NCI-H1694 treated with DMSO at 0.1 percent for 48 hours (cell line): ENCODE results near the gene TPST2.
"Not testable (repeated sequence)": the region's sequence is repeated elsewhere in the genome, so short reads cannot be mapped to it uniquely, and the experiment has no call there.

Source experiments
- DNase-seq: peaks from one replicate; lab custom pipeline; 2025; lab: John Stamatoyannopoulos, UW

TPST2 gene

DNA sequence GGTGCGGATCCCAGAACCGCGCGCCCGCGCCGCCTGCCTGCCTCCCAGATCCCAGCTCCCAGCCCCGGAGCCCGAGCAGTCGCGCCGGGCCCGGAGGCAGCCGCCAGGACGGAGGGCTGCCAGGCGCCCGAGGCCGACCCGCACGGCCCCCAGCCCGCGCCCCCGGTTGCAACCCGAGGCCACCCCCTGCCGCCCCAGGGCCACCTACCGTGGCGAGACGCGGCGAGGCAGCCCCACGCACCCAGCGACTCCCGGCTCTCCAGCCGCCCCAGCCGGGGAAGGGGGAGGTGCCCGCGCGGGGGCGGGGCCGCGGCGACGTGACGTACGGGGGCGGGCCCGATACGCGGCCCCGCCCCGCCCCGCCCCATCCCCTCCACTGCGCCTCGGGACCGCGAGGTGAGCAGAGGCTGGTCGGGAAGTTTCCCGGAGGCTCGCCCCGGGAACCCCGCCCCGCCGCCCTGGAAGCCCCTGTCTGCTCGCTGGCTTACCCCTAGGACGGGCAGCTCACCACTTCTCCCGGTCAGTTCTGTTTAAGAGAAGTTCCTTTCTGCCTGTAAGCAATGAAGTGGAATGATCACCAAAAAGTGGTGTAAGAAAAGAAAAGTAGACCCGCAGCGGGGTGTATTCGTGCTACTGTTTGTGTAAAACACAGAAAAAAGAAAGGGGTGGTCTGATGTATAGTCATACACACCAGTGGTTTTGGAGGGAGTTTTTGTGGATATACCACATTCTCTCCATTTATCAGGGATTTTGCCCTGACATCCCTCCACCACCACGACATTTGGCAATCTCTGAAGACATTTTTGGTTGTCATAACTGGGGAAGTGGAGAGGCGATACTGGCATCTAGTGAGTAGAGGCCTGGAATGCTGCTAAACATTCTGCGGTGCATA lies at the start of gene TPST2:
TSS of gene TPST2 (minus strand) at position 288 of the 892 bp plus-strand sequence. CDS start 48,502 bp downstream, outside the sequence.
- peak; percentile 27 for DNase-seq

DNA sequence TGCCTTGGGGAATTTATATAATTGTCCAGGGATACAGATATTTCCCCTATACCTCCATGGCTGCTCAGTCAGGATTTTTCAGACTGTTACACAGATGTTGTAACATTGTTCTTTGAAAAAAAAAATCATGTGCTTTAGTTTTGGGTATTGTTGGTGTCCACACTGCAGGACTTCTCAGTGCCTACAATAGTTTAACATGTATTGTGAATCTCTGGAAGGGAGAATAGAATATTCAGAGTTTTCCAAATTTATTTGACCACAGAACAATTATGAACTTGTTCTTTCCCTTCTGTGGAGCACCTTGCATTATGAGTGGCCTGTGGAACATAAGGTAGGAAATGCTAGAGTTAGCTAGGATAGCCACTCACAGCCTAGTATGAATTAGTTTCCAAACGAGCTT lies 46.4 kb upstream of the TPST2 start:
- no peak for DNase-seq

DNA sequence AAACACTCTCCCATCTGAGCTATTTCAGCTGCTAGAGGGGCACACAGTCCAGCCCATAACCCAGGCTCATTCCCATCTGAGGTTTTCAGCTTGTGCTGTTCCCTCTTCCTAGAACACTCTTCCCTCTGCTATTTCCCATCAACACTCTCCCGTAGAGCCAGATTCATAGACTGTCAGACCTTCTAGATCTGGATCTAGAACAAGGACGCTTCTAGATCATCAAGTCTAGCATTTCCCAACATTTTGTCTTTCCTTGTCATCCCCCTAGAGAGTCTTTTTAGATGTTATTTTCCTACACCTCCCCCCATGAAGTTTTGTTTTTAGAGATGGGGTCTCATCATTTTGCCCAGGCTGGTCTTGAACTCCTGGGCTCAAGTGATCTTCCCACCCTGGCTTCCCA lies 45.2 kb upstream of the TPST2 start:
- DNase-seq, result no peak

DNA sequence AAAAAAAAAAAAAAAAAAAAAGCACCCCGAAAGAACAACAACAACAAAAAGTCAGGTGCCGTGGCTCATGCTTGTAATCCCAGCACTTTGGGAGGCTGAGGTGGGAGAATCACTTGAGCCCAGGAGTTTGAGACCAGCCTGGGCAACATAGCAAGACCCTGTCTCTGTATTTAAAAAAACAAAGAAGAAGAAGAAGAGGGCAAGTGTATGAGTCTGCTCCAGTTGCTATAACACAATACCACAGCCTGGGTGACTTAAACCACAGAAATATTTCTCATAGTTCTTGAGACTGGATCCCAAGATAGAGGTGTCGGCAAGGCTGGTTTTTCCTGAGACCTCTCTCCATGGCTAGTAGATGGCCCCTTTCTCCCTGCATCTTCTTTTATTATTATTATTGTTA lies 44.3 kb upstream of the TPST2 start:
- DNase-seq, result no peak

DNA sequence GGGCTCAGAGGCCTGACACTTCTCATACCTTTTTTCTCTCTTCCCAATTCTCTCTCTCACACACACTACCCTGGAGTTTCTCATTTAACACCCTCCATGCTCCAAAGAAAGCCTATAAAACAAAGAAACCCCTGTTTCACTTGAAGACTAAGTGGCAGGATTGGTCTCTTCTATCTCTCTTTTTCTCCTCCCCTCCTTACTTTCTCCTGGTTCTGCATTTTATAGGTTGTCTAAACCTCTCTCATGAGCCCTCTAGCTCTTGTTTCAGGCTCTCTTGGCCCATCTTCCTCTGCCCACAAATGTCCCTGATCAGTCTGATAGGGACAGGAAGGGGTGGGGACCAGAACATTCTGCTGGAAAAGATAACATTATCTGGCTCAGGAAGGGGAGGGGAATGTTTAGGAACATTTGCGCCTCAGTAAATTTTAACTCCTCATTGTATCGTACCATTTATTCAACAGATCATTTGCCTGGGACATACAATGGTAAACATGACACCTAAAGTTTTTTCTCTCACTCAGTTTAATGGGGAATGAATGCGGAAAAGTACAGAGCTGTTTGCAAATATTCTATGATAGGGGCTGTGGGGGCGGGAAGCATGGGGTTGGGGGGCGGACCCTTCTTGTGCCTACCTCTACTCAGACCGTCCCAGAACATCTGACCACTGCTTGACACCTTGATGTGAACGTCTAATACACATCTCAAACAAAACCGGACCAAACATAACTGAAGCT lies 42.7 kb upstream of the TPST2 start:
- no peak for DNase-seq

DNA sequence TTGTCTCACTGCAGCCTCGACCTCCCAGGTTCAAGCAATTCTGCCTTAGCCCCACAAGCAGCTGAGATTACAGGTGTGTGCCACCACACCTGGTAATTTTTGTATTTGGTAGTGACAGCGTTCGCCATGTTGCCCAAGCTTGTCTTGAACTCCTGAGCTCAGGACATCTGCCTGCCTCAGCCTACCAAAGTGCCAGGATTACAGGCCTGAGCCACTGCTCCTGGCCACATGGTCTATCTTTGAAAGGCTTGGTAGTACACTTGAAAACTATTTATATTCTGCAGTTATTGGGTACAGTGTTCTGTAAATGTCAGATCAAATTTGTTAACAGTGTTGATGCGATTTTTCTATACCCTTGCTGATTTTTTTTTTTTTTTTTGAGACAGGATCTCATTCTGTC lies 41.4 kb upstream of the TPST2 start:
- no peak for DNase-seq

DNA sequence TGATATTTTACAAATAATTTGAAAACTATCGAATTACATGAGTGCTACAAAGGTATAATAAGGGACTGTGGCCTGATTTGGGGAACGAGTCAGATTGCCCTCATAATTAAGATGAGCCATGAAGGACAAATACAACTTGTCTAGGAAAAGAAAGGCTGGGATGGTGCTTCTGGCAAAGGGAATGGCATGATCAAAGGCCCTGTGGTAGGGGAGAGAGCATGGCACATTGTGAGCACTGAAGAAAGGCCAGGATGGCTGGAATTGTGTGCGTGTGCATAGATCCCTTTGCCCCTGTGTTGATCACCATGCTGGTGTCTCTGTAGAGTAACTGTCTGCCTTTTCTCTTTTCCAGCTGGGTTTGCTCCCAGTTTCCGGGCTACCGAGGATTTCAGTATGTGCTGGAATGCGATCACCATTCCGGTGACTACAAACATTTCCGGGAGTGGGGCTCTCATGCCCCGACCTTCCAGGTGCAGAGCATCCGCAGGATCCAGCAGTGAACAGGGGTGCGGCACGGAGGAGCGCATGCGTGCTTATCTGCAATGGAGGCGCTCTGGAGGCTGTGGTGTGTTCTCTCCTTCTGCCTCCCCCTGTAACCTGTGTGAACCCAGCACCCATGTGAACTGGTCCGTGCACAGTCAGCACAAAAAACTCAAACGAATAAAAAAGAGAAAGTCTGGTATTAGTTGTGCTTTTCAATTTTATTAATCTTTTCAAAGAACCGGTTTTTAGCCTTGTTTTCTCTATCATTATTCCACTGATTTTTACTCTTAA lies 40.2 kb upstream of the TPST2 start:
- no peak for DNase-seq

DNA sequence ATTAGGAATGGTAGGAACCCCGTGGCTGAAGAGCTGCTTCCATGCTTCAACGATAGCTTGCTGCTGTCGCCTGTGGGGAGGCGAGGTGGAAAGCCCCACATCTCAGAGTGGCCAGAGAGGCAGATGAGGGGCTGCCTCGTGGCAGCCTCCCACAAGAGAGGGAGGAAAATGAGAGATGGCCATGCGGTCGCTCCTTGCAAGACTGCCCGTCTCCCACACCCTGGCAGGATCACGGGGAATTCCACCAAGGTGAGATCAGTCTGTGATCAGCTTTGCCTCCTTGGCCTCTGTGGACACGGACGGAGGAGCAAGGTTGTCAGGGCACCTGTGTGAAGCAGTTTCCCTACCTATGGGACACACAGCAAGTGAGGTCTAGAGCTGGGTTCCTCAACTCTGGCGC lies 34.9 kb upstream of the TPST2 start:
- no peak for DNase-seq

DNA sequence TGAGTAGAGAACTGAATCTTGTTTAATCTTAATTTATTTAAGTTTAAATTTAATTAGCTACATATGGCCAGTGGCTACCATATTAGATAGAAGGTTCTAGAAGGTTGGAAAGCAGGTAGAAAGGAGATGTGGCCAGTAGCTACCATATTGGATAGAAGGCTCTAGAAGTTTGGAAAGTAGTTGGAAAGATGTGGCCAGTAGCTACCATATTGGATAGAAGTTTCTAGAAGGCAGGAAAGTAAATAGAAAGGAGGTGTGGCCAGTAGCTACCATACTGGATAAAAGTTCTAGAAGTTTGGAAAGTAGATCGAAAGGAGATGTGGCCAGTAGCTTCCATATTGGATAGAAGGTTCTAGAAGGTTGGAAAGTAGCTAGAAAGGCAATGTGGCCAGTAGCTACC lies 34.1 kb upstream of the TPST2 start:
- DNase-seq, result no peak

DNA sequence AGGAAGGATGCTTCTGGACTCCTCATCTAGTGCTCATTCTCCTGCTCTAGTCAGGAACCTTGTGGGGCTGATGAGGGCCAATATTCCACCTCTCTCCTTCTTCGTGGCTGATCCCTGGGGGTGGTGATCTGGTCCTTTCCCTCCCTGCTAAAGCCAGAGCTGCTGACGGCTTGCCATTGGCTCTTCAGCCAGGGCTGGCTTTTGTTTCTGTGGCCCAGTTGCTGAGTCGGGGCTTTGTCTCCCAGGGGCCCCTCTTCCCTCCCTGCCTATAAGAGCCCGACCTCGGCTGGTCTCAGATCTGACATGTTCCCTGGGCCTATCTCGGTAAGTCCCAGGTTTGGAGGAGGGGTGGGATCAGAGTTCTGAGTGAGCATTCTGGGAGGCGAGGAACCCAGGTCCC lies 31.7 kb upstream of the TPST2 start, which contains the start of gene CRYBA4:
TSS of gene CRYBA4 (plus strand) at position 301 of the 400 bp plus-strand sequence. CDS start 634 bp downstream, outside the sequence.
- DNase-seq, result no peak

DNA sequence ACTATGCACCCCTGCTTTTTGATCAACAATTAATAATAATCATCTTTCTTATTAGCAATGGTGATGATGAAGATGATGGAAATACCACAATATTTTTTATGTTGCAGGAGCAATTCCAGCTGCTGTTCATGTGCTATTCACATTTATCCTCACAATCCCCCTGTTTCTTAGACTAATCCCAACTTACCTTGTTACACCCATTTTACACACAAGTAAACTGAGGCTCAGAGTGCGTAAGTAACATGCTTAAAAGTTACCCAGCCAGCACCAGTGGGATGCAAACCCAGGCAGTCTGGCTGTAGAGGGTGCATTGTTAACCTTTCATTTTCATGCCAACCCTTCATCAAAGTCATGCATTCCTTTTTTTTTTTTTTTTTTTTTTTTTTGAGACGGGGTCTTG lies 30.3 kb upstream of the TPST2 start:
- DNase-seq, result no peak

DNA sequence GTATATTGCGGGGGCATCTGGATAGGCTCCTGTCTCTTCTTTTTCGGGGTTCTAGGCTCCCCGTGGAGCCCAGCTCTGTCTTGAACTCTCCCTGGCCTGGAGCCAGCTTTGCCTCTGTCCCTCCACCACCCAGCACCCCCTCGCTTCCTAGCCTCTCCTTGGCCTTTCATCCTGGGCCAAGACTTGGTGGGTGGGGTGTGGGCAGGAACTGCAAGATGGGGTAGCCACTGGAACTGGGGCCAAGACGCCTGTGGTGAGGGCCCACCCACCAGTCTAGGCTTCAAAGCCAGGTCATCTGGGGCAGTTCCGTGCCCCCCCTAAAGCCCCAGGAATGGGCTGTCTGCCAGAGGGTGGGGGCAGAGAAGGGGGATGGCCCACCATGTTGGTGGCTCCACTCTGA lies 29.6 kb upstream of the TPST2 start:
- DNase-seq, result no peak

DNA sequence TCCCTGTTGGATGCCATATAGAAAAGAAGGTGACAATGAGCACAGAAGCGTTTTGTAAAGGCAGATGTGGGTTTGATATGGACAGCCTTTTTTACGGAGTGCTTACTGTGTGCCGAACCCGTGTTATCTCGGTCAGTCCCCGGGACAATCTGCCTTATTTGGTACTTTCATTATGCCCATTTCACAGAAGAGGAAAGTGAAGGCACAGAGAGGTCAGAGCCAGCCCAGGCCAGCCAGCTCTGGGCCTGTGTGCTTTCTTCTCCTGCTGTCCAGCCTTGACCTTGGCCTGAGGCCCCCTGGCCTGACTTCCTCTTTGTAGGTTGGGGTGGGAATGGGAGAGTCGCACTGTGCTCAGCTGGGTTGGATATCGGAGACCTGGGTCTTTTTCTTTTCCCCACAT lies 28.5 kb upstream of the TPST2 start:
- DNase-seq, result no peak

DNA sequence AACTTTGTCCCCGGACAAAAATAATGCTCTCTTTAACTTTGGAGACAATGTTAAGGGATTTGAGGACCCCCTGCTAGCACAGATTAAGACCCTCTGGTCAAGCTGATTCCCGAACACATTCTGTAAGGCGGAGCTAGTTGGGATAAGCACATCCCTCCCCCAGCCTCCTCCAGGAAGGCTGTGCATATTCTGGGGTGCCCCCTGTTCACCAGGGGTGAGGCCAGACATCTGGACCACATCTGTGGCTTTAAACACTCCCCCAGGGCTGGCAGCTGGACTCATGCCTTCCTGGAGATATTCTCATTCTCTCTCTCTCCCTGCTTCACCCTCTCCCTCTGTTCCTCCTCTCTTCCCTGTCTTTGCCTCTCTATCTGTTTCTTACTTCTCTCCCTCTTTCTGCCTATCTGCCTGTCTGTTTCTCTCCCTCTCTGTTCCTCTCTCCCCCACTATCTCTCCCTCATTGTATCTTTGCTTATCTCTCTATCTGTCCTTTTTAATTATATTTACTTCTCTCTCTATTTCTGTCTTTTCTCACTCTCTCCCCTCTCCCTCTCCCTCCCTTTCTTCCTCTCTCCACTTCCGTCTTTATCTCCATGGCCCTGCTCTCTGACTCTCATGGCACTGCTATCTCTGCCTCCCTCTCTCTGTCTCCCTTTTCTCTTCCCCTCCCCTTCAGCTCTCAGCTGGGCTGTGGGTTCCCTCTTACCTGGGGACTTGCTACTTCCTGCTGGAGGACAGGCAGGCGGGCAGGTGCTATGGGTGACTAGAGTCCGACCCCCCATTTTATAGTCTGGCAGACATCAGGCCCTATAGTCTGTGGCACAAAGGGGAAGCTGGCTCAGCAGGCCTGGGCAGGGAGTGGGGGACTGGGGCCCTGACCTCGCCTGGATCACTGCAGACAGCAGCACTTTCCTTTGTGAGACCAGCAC lies 27.6 kb upstream of the TPST2 start, which contains the start of gene CRYBB1:
TSS of gene CRYBB1 (minus strand) at position 757 of the 929 bp plus-strand sequence. CDS start 1,708 bp downstream, outside the sequence.
- DNase-seq, result no peak

DNA sequence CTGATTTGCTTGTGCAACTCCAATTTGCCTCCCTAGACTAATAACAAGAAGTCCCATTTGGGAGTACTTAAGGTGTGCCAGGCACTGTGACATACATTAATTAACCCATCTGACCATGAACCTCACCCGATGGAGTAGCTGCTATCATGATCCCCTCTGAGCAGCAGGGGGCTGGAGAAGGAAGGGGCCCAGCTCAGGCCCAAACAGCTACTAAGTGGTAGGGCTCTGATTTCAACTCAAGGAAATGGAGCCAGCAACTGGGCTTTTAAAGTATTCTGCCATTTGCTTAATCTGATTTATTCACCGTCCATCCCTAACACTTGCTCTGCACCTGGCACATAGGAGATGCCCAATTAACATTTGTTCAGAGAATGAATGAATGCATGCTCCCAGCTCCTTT lies 26.7 kb upstream of the TPST2 start:
- no peak for DNase-seq

DNA sequence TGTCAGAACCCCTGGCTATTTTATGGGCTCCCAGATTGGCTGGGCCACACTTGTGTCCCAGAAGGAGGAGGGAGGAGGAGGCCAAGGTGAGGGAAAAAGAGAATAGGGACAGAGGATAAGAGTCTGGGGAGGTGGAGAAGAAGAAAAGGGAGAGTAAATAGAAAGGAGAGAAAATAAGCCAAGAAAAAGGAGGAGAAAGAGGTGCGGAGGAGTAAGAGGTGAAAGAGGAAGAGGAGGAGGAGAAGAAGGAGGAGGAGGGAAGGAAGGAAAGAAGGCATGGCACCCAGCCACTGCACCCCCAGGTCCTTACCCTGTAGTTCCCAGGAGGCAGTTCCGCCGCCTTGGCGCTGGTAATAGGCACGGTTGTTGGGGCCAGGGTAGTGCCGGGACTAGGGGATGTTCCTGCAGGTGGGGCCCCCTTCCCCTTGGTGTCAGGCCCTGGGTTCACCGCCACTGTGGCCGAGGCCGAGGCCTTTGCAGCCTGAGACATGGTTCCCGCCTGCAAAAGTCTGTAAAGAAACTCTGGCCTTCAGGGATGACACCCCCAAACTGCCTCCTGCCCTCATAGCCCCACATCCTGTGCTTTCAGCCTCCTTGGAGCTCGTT lies 26.0 kb upstream of the TPST2 start:
- DNase-seq, result no peak

DNA sequence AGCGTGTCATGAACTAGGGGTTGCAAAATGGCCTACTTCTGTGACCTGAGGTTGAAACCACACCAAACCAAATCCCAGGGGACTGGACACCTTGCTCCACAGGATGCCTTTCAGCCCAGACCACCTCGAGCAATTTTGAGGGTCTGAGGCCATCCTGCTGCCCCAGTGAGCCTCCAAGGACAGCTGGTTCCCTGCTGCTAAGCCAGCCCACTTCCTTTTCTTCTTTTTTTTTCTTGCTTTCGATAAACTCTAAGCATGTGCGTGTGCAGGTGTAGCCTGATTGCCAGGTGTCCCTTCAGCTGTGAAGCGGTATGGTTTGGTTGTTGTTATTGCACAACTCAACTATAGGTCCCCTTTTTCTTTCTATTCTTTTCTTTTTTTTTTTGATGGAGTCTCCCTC lies 25.2 kb upstream of the TPST2 start:
- no peak for DNase-seq

DNA sequence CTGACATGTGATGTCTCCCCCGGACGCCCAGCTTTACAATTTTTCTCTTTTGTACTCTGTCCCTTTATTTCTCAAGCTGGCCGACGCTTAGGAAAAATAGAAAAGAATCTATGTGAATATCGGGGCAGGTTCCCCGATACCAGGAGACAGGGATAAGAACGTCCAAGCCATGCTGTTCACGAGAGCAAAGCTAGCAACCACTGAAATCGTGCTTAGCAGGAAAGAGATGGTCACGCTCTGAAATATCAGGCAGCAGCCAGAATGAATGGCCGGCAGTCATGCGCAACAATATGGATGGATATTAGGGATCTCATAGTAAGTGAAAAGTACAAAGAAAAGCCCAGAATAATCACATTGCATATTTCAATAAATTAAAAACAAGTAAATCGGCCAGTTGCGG lies 24.4 kb upstream of the TPST2 start:
- no peak for DNase-seq

DNA sequence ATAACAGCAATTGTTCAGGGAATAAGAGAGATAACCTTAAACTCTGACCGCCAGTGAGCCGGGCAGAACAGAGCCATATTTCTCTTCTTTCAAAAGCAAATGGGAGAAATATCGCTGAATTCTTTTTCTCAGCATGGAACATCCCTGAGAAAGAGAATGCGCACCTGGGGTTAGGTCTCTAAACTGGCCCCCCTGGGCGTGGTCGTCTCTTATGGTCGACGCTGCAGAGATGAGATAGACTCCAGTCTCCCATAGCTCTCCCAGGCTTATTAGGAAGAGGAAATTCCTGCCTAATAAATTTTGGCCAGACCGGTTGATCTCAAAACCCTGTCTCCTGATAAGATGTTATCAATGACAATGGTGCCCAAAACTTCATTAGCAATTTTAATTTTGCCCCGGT lies 23.8 kb upstream of the TPST2 start:
- DNase-seq, result not testable (repeated sequence)

DNA sequence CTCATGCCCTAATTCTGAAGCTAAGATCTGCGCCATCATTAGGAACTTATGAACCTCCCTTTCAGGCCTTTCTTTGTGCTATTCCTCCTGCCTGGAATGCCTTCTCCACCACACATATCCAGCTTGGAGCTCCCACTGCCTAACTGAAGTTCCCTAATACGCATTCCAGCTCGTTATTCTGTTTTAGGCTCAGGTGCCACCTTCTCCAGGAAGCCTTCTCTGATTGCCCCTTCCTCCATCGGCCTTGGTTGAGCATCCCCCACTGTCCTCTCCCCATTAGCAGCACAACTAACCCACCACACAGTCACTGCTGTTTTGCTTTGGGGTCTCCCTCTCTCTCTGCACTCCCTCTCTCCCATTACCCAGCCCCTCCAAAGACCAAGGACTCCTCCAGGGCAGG lies 22.7 kb upstream of the TPST2 start:
- DNase-seq, result no peak

DNA sequence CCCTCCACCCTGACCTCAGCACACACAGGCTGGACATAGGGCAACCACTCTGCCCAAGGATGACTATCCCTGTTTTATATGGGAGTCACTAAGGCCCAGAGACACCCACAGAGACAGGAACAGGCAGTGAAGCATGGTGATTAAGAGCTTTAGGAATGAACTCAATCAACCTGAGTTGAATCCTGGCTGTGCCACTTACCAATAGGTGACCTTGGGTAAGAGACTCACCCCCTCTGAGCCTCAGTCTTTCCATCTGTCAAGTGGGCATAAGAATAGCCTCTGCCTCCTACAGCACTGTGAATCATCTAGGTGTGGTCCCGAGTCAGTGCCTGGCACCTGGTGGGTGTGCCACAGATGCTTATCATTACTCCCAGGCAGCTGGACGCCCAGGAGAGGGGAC lies 21.1 kb upstream of the TPST2 start:
- DNase-seq, result no peak
